Stomach (tissue), 4 donors: ENCODE results near the gene KIF5A.

Experiments
- CTCF ChIP-seq, 7 experiments: fragments of 450-650 bp in 4 of 7; fragments of 200-600 bp in 3 of 7; sonication (generic) in 3 of 7; IDR thresholded peaks; one replicate each; pipeline ENCODE4 v1.5.1; 2016 to 2019; ENCODE audit warnings: antibody characterized with exemption in 7 of 7, control low read depth in 2 of 7, mild to moderate bottlenecking in 1 of 7
- EP300 ChIP-seq: sonication (generic); formaldehyde crosslinking; IDR thresholded peaks from one replicate; pipeline ENCODE4 v1.6.1; 2017; ENCODE audit warnings: antibody characterized with exemption
- POLR2A ChIP-seq, 4 donors: fragments of 450-650 bp; IDR thresholded peaks; one replicate each; pipeline ENCODE4 v1.6.1; 2016; ENCODE audit warnings: antibody characterized with exemption in 4 of 4, control low read depth in 2 of 4, mild to moderate bottlenecking in 1 of 4, moderate library complexity in 1 of 4
- POLR2AphosphoS5 ChIP-seq, 3 donors: sonication (generic); formaldehyde crosslinking; IDR thresholded peaks; one replicate each; pipeline ENCODE4 v1.6.1; 2016; ENCODE audit warnings: antibody characterized with exemption in 3 of 3

- TF ChIP-seq CTCF (IDR thresholded peaks at IDR 0.05) (no peak), POLR2A (IDR thresholded peaks at IDR 0.05) (no peak), EP300 (no peak), POLR2AphosphoS5 (IDR thresholded peaks at IDR 0.05) (no peak)
These were observed 56.6 kb downstream of the KIF5A start for GRCh38 chr12:57606399-57606798.
